ENCODE results near the gene SMIM1. TPM values are rescaled to one million over a fixed set of nuclear protein-coding genes. Genes with fewer than 3 reads are reported as not detected.

SMIM1 gene
- total and polyA plus RNA-seq, 2 of the 4 experiments (the other 2 are of a cell fraction): 0.90 to 3.4 TPM

GRCh38 chr1:3725366-3725765 is 47.2 kb upstream of the SMIM1 start:
- Histone ChIP-seq H4K8ac (ENCODE audit: low read depth in 2 of 2, low read length in 2 of 2) (no peak overlapping the region), H3K9me3 (ENCODE audit: control insufficient read depth, insufficient read depth, low read length) (no peaks in the 10 kb centered on the region), H2AK5ac (ENCODE audit: low read depth, low read length) (no peak overlapping the region), H2AFZ (replicated peaks; ENCODE audit: low read length, poor library complexity) (no peak overlapping the region), H3K18ac (ENCODE audit: low read depth, low read length) (no peak overlapping the region), H3K27ac (ENCODE audit: insufficient read depth, low read length) (no peak overlapping the region), H3K9me1 (ENCODE audit: insufficient read depth, low read length) (no peaks in the 10 kb centered on the region), H3K27me3 (ENCODE audit: control insufficient read depth, insufficient read depth, low read length) (no peaks in the 10 kb centered on the region; the same call in 1 of the 2 replicates), H4K20me1 (ENCODE audit: insufficient read depth, low read length) (no peaks in the 10 kb centered on the region), H3K23ac (ENCODE audit: low read depth, low read length) (no peak overlapping the region), H2BK120ac (ENCODE audit: low read depth, low read length) (no peak overlapping the region), H3K79me1 (ENCODE audit: low read depth in 1 of 2, low read length in 2 of 2) (no peaks in the 10 kb centered on the region), H2BK20ac (ENCODE audit: low read depth, low read length) (no peak overlapping the region), H3K4me3 (ENCODE audit: insufficient read depth, low read depth, low read length) (no peak overlapping the region), H2AK9ac (replicated peaks; ENCODE audit: low read depth, low read length, poor library complexity) (no peak overlapping the region), H4K5ac (ENCODE audit: low read depth, low read length) (no peak overlapping the region), H2BK5ac (ENCODE audit: low read depth, low read length, poor library complexity, severe bottlenecking) (no peak overlapping the region), H3K4ac (ENCODE audit: low read depth, low read length) (no peak overlapping the region), H3K4me2 (ENCODE audit: low read depth, low read length) (no peak overlapping the region), H2BK15ac (ENCODE audit: low read depth, low read length) (no peak overlapping the region), H3K4me1 (ENCODE audit: control insufficient read depth, insufficient read depth, low read length) (no peaks in the 10 kb centered on the region), H4K91ac (ENCODE audit: insufficient read depth, low read depth, low read length) (no peak overlapping the region), H3K56ac (ENCODE audit: extremely low read depth, insufficient read depth, low read length) (no peak overlapping the region), H3K9ac (ENCODE audit: low read depth, low read length) (no peak overlapping the region), H3K14ac (replicated peaks; ENCODE audit: low read depth, low read length) (no peak overlapping the region), H3K36me3 (ENCODE audit: control insufficient read depth, insufficient read depth, low read length) (no peaks in the 10 kb centered on the region)
- ChIA-PET POLR2A (ENCODE audit: unreplicated experiment) (no interaction called here), CTCF (interaction anchor here (0.6 kb wide), 1 partner anchor 32 kb away, joined by 3 read pairs; no protein-coding TSS in a partner anchor)
- ATAC-seq (ENCODE audit: low read depth): no peak
- no peak for TF ChIP-seq SMC3 (IDR thresholded peaks at IDR 0.05; ENCODE audit: low read depth, low read length)
- TF ChIP-seq BHLHE40 (IDR thresholded peaks at IDR 0.05; ENCODE audit: low read depth, low read length): no peak
- TF ChIP-seq USF2 (IDR thresholded peaks at IDR 0.05; ENCODE audit: low read depth, low read length): no peak
- TF ChIP-seq NFE2L2 (IDR thresholded peaks at IDR 0.05; ENCODE audit: low read depth, low read length): no peak
- TF ChIP-seq CEBPB (IDR thresholded peaks at IDR 0.05; ENCODE audit: low read depth, low read length): no peak
- no peak for TF ChIP-seq CTCF (conservative IDR thresholded peaks at IDR 0.05; ENCODE audit: low read depth, low read length)
- TF ChIP-seq MXI1 (IDR thresholded peaks at IDR 0.05; ENCODE audit: borderline replicate concordance, low read depth, low read length): no peak
- TF ChIP-seq FOS (IDR thresholded peaks at IDR 0.05; ENCODE audit: low read depth, low read length): no peak
- no peak for TF ChIP-seq RFX5 (IDR thresholded peaks at IDR 0.05; ENCODE audit: low read depth, low read length)
- no peak for TF ChIP-seq MAFK (IDR thresholded peaks at IDR 0.05; ENCODE audit: low read depth, low read length)
- WGBS, 2 experiments (ENCODE audit: extremely low coverage in 2 of 2, insufficient read length in 1 of 2): 71 to 81% methylated on average over 1 to 2 of the region's 2 CpGs
- intact Hi-C loops (cut with micrococcal nuclease): loop anchor here (10.0 kb wide), 2 partner anchors 161 to 231 kb away; no protein-coding TSS in a partner anchor
- dilution Hi-C loops (cut with HindIII; ENCODE audit: low sequenced_read_pairs, unreplicated experiment): no loop called here
- no peak for DNase-seq
- BruUV-seq (replicated peaks): no TSS peak
- in situ Hi-C loops (cut with MboI; ENCODE audit: low sequenced_read_pairs): no loop called here
